Muscle layer of duodenum (tissue), 2 donors: ENCODE data around the gene TNIK.

Source experiments
- H3K27ac ChIP-seq: one replicate; pipeline ENCODE4 v1.7.0; 2013; ENCODE audit warnings: mild to moderate bottlenecking, low read length
- H3K27me3 ChIP-seq: one replicate; pipeline ENCODE4 v1.7.0; 2013; ENCODE audit warnings: low read depth, mild to moderate bottlenecking, control low read depth, low read length
- H3K36me3 ChIP-seq, 2 donors: one replicate each; pipeline ENCODE4 v1.7.0; 2013; ENCODE audit warnings: low read length in 2 of 2, control low read depth in 1 of 2, mild to moderate bottlenecking in 1 of 2; ENCODE audit not compliant: insufficient read depth in 2 of 2, control insufficient read depth in 1 of 2
- H3K4me1 ChIP-seq, 2 donors: one replicate each; pipeline ENCODE4 v1.7.0; 2013; ENCODE audit warnings: low read length in 2 of 2, mild to moderate bottlenecking in 2 of 2, control low read depth in 1 of 2, moderate library complexity in 1 of 2; ENCODE audit not compliant: insufficient read depth in 2 of 2, control insufficient read depth in 1 of 2
- H3K4me3 ChIP-seq, 2 donors: one replicate each; pipeline ENCODE4 v1.7.0; 2013; ENCODE audit warnings: low read length in 2 of 2, low read depth in 1 of 2, mild to moderate bottlenecking in 1 of 2
- H3K9me3 ChIP-seq, 2 donors: one replicate each; pipeline ENCODE4 v1.7.0; 2013; ENCODE audit warnings: low read length in 2 of 2, control low read depth in 1 of 2, mild to moderate bottlenecking in 1 of 2; ENCODE audit not compliant: control insufficient read depth in 1 of 2
- donor health status: healthy.

Gene TNIK

GRCh38 chr3:171150945-171151344, 309.3 kb downstream of the TNIK start:
- H3K9me3 ChIP-seq, result no peaks in the 10 kb centered on the region
- H3K4me1 ChIP-seq, result no peaks in the 10 kb centered on the region
- no peak overlapping the region for H3K27ac ChIP-seq
- H3K4me3 ChIP-seq, result no peak overlapping the region
- H3K36me3 ChIP-seq, result peaks cover 0 to 6% of the 10 kb centered on the region in 2 donors
- no peaks in the 10 kb centered on the region for H3K27me3 ChIP-seq

- H3K4me1 ChIP-seq, result no peaks in the 10 kb centered on the region
- no peaks in the 10 kb centered on the region for H3K27me3 ChIP-seq
- H3K36me3 ChIP-seq, result peaks cover 0 to 6% of the 10 kb centered on the region in 2 donors
- H3K27ac ChIP-seq, result no peak overlapping the region
- H3K4me3 ChIP-seq, result no peak overlapping the region
- no peaks in the 10 kb centered on the region for H3K9me3 ChIP-seq
Observed at GRCh38 chr3:171149526-171150116, 310.6 kb downstream of the TNIK start.

- Histone ChIP-seq H3K4me1 (no peaks in the 10 kb centered on the region), H3K27ac (no peak overlapping the region), H3K27me3 (no peaks in the 10 kb centered on the region), H3K9me3 (no peaks in the 10 kb centered on the region), H3K36me3 (peaks cover 0 to 7% of the 10 kb centered on the region in 2 donors), H3K4me3 (no peak overlapping the region)
Observed at GRCh38 chr3:171145798-171146197, 314.4 kb downstream of the TNIK start.

- Histone ChIP-seq H3K4me1 (no peaks in the 10 kb centered on the region), H3K27me3 (no peaks in the 10 kb centered on the region), H3K4me3 (no peak overlapping the region), H3K9me3 (no peaks in the 10 kb centered on the region), H3K27ac (no peak overlapping the region), H3K36me3 (peaks cover 0 to 19% of the 10 kb centered on the region in 2 donors)
Observed at GRCh38 chr3:171142985-171143384, 317.2 kb downstream of the TNIK start.

GRCh38 chr3:171140246-171140645, 320.0 kb downstream of the TNIK start:
- no peak overlapping the region for H3K27ac ChIP-seq
- no peaks in the 10 kb centered on the region for H3K4me1 ChIP-seq
- no peaks in the 10 kb centered on the region for H3K9me3 ChIP-seq
- H3K4me3 ChIP-seq, result no peak overlapping the region
- peaks cover 8 to 13% of the 10 kb centered on the region in 2 donors for H3K36me3 ChIP-seq
- H3K27me3 ChIP-seq, result no peaks in the 10 kb centered on the region

- Histone ChIP-seq H3K4me3 (no peak overlapping the region), H3K4me1 (no peaks in the 10 kb centered on the region), H3K36me3 (peaks cover 8 to 13% of the 10 kb centered on the region in 2 donors), H3K27ac (no peak overlapping the region), H3K27me3 (no peaks in the 10 kb centered on the region), H3K9me3 (no peaks in the 10 kb centered on the region)
Observed at GRCh38 chr3:171138027-171138426, 322.2 kb downstream of the TNIK start.

GRCh38 chr3:171135549-171135948, 324.7 kb downstream of the TNIK start:
- no peak overlapping the region for H3K4me3 ChIP-seq
- H3K4me1 ChIP-seq, result no peaks in the 10 kb centered on the region
- H3K9me3 ChIP-seq, result no peaks in the 10 kb centered on the region
- no peak overlapping the region for H3K27ac ChIP-seq
- H3K36me3 ChIP-seq, result peaks cover 8 to 10% of the 10 kb centered on the region in 2 donors
- H3K27me3 ChIP-seq, result no peaks in the 10 kb centered on the region

GRCh38 chr3:171133796-171134569, 326.2 kb downstream of the TNIK start:
- H3K27ac ChIP-seq, result no peak overlapping the region
- no peaks in the 10 kb centered on the region for H3K4me1 ChIP-seq
- no peak overlapping the region for H3K4me3 ChIP-seq

GRCh38 chr3:171133337-171133736, 326.9 kb downstream of the TNIK start:
- H3K9me3 ChIP-seq, result no peaks in the 10 kb centered on the region

More at GRCh38 chr3:171133796-171134569, 326.2 kb downstream of the TNIK start:
- H3K9me3 ChIP-seq, result no peaks in the 10 kb centered on the region
- H3K27me3 ChIP-seq, result no peaks in the 10 kb centered on the region
- H3K36me3 ChIP-seq, result peaks cover 0 to 8% of the 10 kb centered on the region in 2 donors

GRCh38 chr3:171132873-171133272, 327.3 kb downstream of the TNIK start:
- H3K36me3 ChIP-seq, result peaks cover 0 to 8% of the 10 kb centered on the region in 2 donors
- H3K27me3 ChIP-seq, result no peaks in the 10 kb centered on the region
- no peak overlapping the region for H3K4me3 ChIP-seq
- no peaks in the 10 kb centered on the region for H3K4me1 ChIP-seq
- H3K9me3 ChIP-seq, result no peaks in the 10 kb centered on the region
- no peak overlapping the region for H3K27ac ChIP-seq

More at GRCh38 chr3:171133337-171133736, 326.9 kb downstream of the TNIK start:
- no peaks in the 10 kb centered on the region for H3K27me3 ChIP-seq
- no peak overlapping the region for H3K4me3 ChIP-seq
- no peak overlapping the region for H3K27ac ChIP-seq
- no peaks in the 10 kb centered on the region for H3K4me1 ChIP-seq
- peaks cover 0 to 8% of the 10 kb centered on the region in 2 donors for H3K36me3 ChIP-seq

GRCh38 chr3:171129827-171130226, 330.4 kb downstream of the TNIK start:
- no peaks in the 10 kb centered on the region for H3K9me3 ChIP-seq
- no peak overlapping the region for H3K4me3 ChIP-seq
- H3K36me3 ChIP-seq, result no peaks in the 10 kb centered on the region
- H3K4me1 ChIP-seq, result no peaks in the 10 kb centered on the region
- no peaks in the 10 kb centered on the region for H3K27me3 ChIP-seq
- H3K27ac ChIP-seq, result no peak overlapping the region
